ENCODE results near the gene AHRR.
"Not testable (repeated sequence)": the region's sequence is repeated elsewhere in the genome, so short reads cannot be mapped to it uniquely, and the experiment has no call there.

The AHRR gene

GRCh38 chr5:396531-396961 lies 75.0 kb downstream of the AHRR start:
- no peak overlapping the region for H3K4me3 ChIP-seq (ENCODE audit: low read depth, low read length)
- no peak for DNase-seq (ENCODE audit: low read depth, low spot score)

GRCh38 chr5:398141-398474 lies 76.6 kb downstream of the AHRR start:
- in situ Hi-C loops (cut with HindIII; ENCODE audit: low sequenced_read_pairs); H3K4me3 ChIP-seq (ENCODE audit: low read depth, low read length); DNase-seq (ENCODE audit: low read depth, low spot score): not testable (repeated sequence)

More at GRCh38 chr5:396531-396961, 75.0 kb downstream of the AHRR start:
- in situ Hi-C loops (cut with HindIII; ENCODE audit: low sequenced_read_pairs), result no loop called here
- TF ChIP-seq, protein P1, sequence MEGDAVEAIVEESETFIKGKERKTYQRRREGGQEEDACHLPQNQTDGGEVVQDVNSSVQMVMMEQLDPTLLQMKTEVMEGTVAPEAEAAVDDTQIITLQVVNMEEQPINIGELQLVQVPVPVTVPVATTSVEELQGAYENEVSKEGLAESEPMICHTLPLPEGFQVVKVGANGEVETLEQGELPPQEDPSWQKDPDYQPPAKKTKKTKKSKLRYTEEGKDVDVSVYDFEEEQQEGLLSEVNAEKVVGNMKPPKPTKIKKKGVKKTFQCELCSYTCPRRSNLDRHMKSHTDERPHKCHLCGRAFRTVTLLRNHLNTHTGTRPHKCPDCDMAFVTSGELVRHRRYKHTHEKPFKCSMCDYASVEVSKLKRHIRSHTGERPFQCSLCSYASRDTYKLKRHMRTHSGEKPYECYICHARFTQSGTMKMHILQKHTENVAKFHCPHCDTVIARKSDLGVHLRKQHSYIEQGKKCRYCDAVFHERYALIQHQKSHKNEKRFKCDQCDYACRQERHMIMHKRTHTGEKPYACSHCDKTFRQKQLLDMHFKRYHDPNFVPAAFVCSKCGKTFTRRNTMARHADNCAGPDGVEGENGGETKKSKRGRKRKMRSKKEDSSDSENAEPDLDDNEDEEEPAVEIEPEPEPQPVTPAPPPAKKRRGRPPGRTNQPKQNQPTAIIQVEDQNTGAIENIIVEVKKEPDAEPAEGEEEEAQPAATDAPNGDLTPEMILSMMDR (IDR thresholded peaks at IDR 0.05; ENCODE audit: low read depth, low read length), result no peak

DNA sequence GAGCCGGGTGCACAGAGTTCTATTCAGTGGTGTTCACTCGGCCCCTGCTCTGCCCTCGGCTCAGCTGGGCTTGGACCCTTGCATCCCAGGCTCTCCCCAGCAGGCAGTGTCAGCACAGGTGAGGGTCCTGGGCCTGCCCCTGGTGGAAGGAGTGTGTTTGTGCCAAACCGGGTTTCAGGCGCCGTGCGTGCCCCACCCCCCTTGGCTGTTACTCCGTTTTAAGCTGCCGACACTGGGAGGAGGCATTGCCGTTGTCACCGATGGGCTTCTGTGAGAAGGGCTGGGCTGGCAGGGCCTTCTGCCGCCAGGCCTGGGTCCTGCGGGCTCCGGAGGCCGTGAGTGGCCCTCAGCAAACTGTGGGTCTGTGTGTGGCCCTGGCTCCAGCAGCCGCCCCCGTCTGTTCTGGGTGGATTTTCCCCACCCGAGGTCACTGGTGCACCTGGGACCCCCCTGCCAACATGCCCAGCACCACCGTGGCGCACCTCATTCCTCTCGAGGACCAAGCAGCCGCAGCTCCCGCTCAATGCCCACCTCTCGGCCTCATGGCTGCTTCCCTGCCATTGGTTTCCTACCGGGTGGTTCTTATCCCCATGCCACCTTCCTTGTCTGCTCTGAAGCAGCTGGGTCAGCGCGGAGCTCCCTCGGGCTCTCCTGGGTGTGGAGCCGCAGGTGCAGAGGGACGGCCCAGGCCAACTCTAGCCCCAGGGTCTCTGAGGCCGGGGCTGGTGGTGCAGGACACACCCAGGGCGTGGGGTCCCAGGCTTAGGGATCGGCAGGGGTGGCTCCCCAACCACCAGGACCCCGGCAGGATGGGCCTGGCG lies 77.2 kb downstream of the AHRR start:
- TF ChIP-seq, protein P1 (IDR thresholded peaks at IDR 0.05; ENCODE audit: low read depth, low read length), result no peak
- in situ Hi-C loops (cut with HindIII; ENCODE audit: low sequenced_read_pairs), result no loop called here
- no peak overlapping the region for H3K4me3 ChIP-seq (ENCODE audit: low read depth, low read length)
- DNase-seq (ENCODE audit: low read depth, low spot score), result no peak

- TF ChIP-seq, protein P1 (IDR thresholded peaks at IDR 0.05; ENCODE audit: low read depth, low read length), result no peak
- in situ Hi-C loops (cut with HindIII; ENCODE audit: low sequenced_read_pairs), result no loop called here
- DNase-seq (ENCODE audit: low read depth, low spot score), result peak; percentile 92
- H3K4me3 ChIP-seq (ENCODE audit: low read depth, low read length), result peak overlapping the region; percentile 5
Observed at GRCh38 chr5:399296-400281, 78.1 kb downstream of the AHRR start.

- TF ChIP-seq, protein P1 (IDR thresholded peaks at IDR 0.05; ENCODE audit: low read depth, low read length), result no peak
- in situ Hi-C loops (cut with HindIII; ENCODE audit: low sequenced_read_pairs), result no loop called here
- DNase-seq (ENCODE audit: low read depth, low spot score), result peak; percentile 40
- H3K4me3 ChIP-seq (ENCODE audit: low read depth, low read length), result peak overlapping the region; percentile 5
Observed at GRCh38 chr5:400282-401145, 79.0 kb downstream of the AHRR start.

DNA sequence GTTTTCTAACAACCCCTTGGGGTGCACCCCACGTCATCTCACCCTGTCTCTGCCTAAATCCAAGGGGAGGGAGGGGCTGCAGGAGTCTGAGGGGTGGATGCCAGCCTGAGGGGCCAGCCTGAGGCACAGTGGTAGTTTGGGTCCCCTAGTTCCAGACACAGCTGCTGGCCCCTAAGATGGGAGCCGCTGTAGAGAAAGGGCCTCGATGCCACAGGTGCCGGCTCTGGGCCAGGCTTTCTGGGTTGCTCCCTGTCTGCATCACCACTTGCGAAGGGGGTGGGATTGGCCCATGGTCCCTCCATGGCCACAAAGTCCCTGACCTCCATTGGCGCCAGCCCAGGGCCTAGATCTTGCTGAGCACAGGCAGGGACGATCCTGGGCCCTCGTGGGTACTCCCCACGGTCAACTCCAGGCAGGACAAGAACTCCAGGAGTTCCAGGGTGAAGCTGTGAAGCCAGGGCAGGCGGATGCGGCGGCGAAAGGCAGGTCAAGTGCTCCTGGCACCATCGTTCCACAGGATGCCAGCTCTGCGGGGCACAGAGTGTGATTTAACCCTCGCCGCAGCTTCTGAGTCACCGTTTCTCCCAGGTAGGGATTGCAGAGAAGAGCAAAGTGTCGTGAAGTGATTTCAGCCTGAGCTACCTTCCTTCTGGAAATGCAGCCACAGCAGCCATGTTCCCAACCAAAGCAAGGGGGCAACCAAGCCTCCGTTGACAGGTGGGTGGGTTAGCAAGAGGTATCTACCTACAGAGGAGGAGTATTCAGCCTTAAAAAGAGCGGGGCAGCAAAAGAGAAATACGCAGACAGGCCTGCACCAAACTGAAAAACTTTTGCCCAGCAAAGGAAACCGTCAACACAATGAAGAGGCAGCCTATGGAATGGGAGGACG lies 79.9 kb downstream of the AHRR start:
- in situ Hi-C loops (cut with HindIII; ENCODE audit: low sequenced_read_pairs), result no loop called here
- no peak overlapping the region for H3K4me3 ChIP-seq (ENCODE audit: low read depth, low read length)
- DNase-seq (ENCODE audit: low read depth, low spot score), result no peak
- TF ChIP-seq, protein P1 (IDR thresholded peaks at IDR 0.05; ENCODE audit: low read depth, low read length), result no peak

- H3K4me3 ChIP-seq (ENCODE audit: low read depth, low read length); in situ Hi-C loops (cut with HindIII; ENCODE audit: low sequenced_read_pairs); DNase-seq (ENCODE audit: low read depth, low spot score): not testable (repeated sequence)
Observed at GRCh38 chr5:402219-402614, 80.7 kb downstream of the AHRR start.

All from astrocyte of the spinal cord (primary cell).